Dendritic cell treated with granulocyte-macrophage colony-stimulating factor and Interleukin-4, amounts not matched to agents 40 ng/mL and 50 ng/mL, for 4 days (primary cell): ENCODE measurements around the gene FERD3L.
"Not testable (repeated sequence)": the region's sequence is repeated elsewhere in the genome, so short reads cannot be mapped to it uniquely, and the experiment has no call there.

Source experiments
- H3K27ac Mint-ChIP-seq: one replicate; pipeline ENCODE4 v1.8.0; 2022; ENCODE audit warnings: mild to moderate bottlenecking, mixed read lengths
- H3K27me3 Mint-ChIP-seq: one replicate; pipeline ENCODE4 v1.8.0; 2022; ENCODE audit warnings: mild to moderate bottlenecking, mixed read lengths
- H3K36me3 Mint-ChIP-seq: one replicate; pipeline ENCODE4 v1.8.0; 2022; ENCODE audit warnings: low read depth, mixed read lengths
- H3K4me1 Mint-ChIP-seq: one replicate; pipeline ENCODE4 v1.8.0; 2022; ENCODE audit warnings: low read depth, mixed read lengths
- H3K4me3 Mint-ChIP-seq: one replicate; pipeline ENCODE4 v1.8.0; 2022; ENCODE audit warnings: mild to moderate bottlenecking, moderate library complexity, mixed read lengths
- H3K9me3 Mint-ChIP-seq: one replicate; pipeline ENCODE4 v1.8.0; 2022; ENCODE audit warnings: mixed read lengths
- intact Hi-C: fragments of 100-400 bp; cut with micrococcal nuclease; formaldehyde crosslinking; loops from one replicate; pipeline ENCODE4 v1.15.0; 2022

FERD3L gene

DNA sequence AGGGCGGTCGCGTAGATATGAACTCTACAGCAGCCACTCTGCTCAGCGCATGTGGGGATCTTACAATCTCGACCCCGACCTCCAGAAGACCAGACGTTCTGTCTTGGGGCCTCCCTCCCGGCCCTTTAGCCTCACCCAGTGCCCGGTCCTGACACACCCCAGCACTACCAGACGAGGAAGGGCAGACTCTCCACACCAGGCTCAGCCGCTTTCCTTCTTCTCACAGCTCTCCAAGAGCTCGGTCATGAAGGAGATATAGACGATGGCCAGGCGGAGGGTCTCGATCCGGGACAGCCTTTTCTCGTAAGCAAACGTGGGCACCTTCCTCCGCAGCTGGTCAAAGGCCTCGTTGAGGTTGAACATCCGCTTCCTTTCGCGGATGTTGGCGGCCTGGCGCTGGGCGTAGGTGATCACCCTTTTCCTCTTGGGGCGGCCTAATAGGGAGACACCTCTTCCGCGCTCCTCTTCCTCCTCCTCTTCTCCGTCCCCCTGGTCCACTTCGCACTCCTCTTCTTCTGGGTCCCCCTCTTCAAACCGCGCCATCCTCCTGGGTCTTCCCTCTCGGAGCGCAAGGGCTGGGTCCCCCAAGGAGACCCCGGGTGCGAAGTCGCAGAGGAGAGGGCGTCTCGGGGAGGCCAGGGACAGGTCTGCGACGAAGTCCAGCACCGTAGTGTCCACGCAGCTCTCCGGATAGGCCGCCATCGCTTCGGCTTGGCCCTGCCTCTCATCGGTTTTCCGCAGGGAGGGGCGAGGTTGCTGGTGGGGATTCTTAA is at the start of gene FERD3L:
Gene FERD3L, minus strand, starts transcription at position 761 of the 773 bp plus-strand sequence. Its CDS starts 59 bp downstream, at position 702.
- no peaks in the 10 kb centered on the region for H3K4me1 Mint-ChIP-seq
- peaks cover 52% of the 10 kb centered on the region for H3K27me3 Mint-ChIP-seq
- no peaks in the 10 kb centered on the region for H3K36me3 Mint-ChIP-seq
- no peak within 1 kb of the TSS for H3K4me3 Mint-ChIP-seq
- H3K27ac Mint-ChIP-seq = no peak within 1 kb of the TSS
- H3K9me3 Mint-ChIP-seq = no peaks in the 10 kb centered on the region
- intact Hi-C loops = no loop called here

- H3K4me1 Mint-ChIP-seq, intact Hi-C loops, H3K4me3 Mint-ChIP-seq, H3K27ac Mint-ChIP-seq, H3K27me3 Mint-ChIP-seq, H3K36me3 Mint-ChIP-seq: not testable (repeated sequence)
- peaks cover 29% of the 10 kb centered on the region for H3K9me3 Mint-ChIP-seq
Measured at GRCh38 chr7:19194417-19194816, 49.2 kb upstream of the FERD3L start.

GRCh38 chr7:19181634-19182033 is 36.4 kb upstream of the FERD3L start:
- intact Hi-C loops = no loop called here

GRCh38 chr7:19178595-19178994 is 33.4 kb upstream of the FERD3L start:
- no peaks in the 10 kb centered on the region for H3K36me3 Mint-ChIP-seq
- intact Hi-C loops = no loop called here
- H3K27me3 Mint-ChIP-seq = no peaks in the 10 kb centered on the region
- H3K4me3 Mint-ChIP-seq = no peak overlapping the region
- peaks cover 18% of the 10 kb centered on the region for H3K9me3 Mint-ChIP-seq
- no peak overlapping the region for H3K27ac Mint-ChIP-seq
- H3K4me1 Mint-ChIP-seq = no peaks in the 10 kb centered on the region

More at GRCh38 chr7:19181634-19182033, 36.4 kb upstream of the FERD3L start:
- Mint-ChIP-seq H3K9me3 (peaks cover 48% of the 10 kb centered on the region), H3K4me3 (no peak overlapping the region), H3K4me1 (no peaks in the 10 kb centered on the region), H3K27ac (no peak overlapping the region), H3K36me3 (no peaks in the 10 kb centered on the region), H3K27me3 (no peaks in the 10 kb centered on the region)

DNA sequence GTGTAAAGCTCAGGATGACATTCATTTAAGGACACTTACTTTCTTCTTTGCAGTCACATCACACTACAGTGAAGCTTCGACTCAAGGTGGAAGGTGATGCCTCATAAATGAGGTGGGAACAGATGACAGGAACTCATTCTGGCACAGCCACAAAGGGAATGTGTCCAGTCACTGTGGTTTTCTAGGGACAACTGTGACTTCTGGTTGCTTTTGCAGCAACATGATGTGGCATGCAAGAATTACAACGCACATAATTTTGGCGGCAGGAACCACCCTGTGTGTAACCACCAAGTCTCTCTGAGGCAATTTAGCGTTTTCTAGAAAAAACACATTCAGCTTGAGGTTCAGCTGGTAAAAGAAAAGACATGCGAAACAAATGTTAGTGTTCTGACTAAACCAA is 32.0 kb upstream of the FERD3L start:
- Mint-ChIP-seq H3K27me3 (no peaks in the 10 kb centered on the region), H3K27ac (no peak overlapping the region), H3K9me3 (peaks cover 4% of the 10 kb centered on the region), H3K4me3 (no peak overlapping the region), H3K36me3 (no peaks in the 10 kb centered on the region), H3K4me1 (no peaks in the 10 kb centered on the region)
- intact Hi-C loops = no loop called here

GRCh38 chr7:19175241-19175640 is 30.0 kb upstream of the FERD3L start:
- Mint-ChIP-seq H3K36me3 (no peaks in the 10 kb centered on the region), H3K9me3 (no peaks in the 10 kb centered on the region), H3K27ac (no peak overlapping the region), H3K4me1 (no peaks in the 10 kb centered on the region), H3K4me3 (no peak overlapping the region), H3K27me3 (no peaks in the 10 kb centered on the region)
- intact Hi-C loops = no loop called here

DNA sequence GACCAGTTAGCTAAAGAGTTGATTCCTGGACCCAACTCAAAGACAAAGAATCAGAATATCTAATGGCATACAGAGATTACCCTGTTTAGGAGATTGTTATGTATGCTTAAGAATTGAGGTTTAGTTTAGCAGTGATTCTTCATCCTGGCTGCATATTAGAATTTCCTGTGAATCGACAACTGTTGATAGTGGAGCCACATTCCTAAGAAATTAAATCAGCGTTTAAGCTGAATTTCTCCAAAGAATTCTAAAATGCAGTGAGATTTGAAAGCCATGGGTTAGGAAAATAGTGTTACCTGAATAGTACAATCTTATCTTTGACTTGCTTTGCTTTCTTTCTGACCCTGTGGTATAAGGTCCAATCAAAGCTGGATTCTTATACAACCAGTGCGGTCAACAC is 16.4 kb upstream of the FERD3L start:
- no peaks in the 10 kb centered on the region for H3K27me3 Mint-ChIP-seq
- no peak overlapping the region for H3K4me3 Mint-ChIP-seq
- intact Hi-C loops = no loop called here
- no peak overlapping the region for H3K27ac Mint-ChIP-seq
- H3K36me3 Mint-ChIP-seq = no peaks in the 10 kb centered on the region
- H3K4me1 Mint-ChIP-seq = no peaks in the 10 kb centered on the region
- H3K9me3 Mint-ChIP-seq = no peaks in the 10 kb centered on the region

DNA sequence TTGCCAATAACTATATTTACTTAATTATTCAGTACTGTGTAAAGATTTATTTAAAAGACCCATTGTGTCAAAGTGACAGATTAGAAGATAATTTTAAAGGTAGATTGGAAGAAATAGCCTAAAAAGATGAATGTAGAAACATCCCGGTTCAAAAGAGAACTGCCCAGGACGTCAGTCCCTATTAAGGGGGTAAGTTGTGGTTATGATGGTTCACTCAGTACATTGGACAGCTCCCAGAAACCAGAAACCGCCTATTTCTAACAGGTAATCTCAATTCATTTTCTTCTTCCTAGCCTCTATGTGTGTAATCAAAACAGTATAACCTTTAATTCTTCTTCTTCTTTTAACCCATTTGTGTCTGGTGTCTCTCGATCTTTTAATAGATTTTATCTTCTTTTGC is 1.5 kb upstream of the FERD3L start:
- Mint-ChIP-seq H3K36me3 (no peaks in the 10 kb centered on the region), H3K9me3 (no peaks in the 10 kb centered on the region), H3K4me3 (no peak overlapping the region), H3K27me3 (peaks cover 49% of the 10 kb centered on the region), H3K27ac (no peak overlapping the region), H3K4me1 (no peaks in the 10 kb centered on the region)
- intact Hi-C loops = no loop called here

DNA sequence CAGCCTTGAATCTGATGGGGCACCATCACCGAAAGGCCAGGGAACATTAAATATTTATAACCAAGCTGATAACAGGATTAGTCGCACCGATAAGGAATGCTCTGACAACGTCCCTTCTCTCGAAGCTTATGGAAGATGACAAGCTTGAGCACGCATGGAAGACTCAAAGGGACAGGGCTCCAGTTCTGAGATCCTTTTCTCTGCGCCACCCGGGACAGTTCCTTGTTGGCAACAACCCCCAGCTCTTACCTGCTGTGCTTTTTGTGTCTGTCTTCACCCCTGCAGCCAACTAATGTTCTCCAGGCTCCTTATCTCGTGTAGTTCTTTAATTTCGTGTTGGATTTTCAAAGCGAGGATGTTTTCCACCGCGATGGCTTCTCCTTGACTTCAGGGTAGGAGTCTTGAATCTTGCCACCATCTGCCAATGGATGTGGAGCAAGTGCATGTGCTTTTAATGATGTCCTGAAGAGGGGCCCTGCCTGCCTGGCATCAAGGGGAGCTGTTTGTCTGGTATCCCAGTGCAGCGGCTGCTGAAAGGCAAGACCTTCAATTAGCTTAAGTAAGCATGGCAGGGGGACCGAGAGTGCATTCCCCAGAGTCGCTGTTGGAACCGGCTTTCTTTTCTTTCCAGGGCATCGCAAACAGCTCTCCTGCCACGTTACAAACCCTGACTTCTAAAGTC is 354 bp upstream of the FERD3L start:
- intact Hi-C loops = no loop called here
- no peaks in the 10 kb centered on the region for H3K9me3 Mint-ChIP-seq
- peaks cover 52% of the 10 kb centered on the region for H3K27me3 Mint-ChIP-seq
- no peak overlapping the region for H3K4me3 Mint-ChIP-seq
- H3K36me3 Mint-ChIP-seq = no peaks in the 10 kb centered on the region
- no peaks in the 10 kb centered on the region for H3K4me1 Mint-ChIP-seq
- no peak overlapping the region for H3K27ac Mint-ChIP-seq

GRCh38 chr7:19143881-19144574 is 1.2 kb downstream of the FERD3L start:
- Mint-ChIP-seq H3K4me3 (no peak overlapping the region), H3K27me3 (peaks cover 52% of the 10 kb centered on the region), H3K4me1 (no peaks in the 10 kb centered on the region), H3K36me3 (no peaks in the 10 kb centered on the region), H3K9me3 (no peaks in the 10 kb centered on the region), H3K27ac (no peak overlapping the region)
- intact Hi-C loops = no loop called here

DNA sequence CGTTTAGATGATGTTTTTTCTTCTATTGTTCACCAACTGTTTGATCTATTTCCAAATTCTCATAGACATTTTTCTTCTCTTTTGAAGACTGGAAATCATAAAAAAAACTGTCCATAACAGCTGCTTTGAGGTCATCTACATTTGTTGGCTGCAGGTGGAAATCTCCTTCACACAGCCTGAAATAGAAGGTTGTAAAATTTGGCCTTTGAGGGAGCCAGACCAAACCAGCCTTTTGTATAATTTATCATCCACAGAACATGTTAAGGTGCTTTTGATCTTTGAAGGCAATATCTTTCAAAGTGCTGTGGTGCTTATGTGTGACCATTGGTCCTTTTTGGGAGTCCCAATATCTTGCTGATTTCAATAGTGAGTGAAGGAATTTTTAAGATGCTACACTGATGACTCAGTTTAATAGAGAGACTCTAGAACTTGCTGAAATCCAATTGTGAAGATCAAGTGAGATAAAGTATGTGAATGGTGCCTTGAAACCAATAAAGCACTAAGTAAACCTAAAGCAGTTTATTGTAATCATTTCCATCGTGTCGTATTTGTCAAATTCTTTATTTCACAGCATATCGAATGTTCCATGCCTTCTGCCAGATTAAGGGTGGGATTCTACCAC is 5.4 kb downstream of the FERD3L start:
- Mint-ChIP-seq H3K4me3 (no peak overlapping the region), H3K36me3 (no peaks in the 10 kb centered on the region), H3K4me1 (no peaks in the 10 kb centered on the region), H3K9me3 (no peaks in the 10 kb centered on the region), H3K27ac (no peak overlapping the region), H3K27me3 (peaks cover 29% of the 10 kb centered on the region)
- intact Hi-C loops = no loop called here

GRCh38 chr7:19133886-19134285 is 11.3 kb downstream of the FERD3L start:
- peaks cover 3% of the 10 kb centered on the region for H3K27me3 Mint-ChIP-seq
- H3K36me3 Mint-ChIP-seq = no peaks in the 10 kb centered on the region
- H3K4me1 Mint-ChIP-seq = no peaks in the 10 kb centered on the region
- no peaks in the 10 kb centered on the region for H3K9me3 Mint-ChIP-seq
- H3K27ac Mint-ChIP-seq = no peak overlapping the region
- intact Hi-C loops = no loop called here
- H3K4me3 Mint-ChIP-seq = no peak overlapping the region

DNA sequence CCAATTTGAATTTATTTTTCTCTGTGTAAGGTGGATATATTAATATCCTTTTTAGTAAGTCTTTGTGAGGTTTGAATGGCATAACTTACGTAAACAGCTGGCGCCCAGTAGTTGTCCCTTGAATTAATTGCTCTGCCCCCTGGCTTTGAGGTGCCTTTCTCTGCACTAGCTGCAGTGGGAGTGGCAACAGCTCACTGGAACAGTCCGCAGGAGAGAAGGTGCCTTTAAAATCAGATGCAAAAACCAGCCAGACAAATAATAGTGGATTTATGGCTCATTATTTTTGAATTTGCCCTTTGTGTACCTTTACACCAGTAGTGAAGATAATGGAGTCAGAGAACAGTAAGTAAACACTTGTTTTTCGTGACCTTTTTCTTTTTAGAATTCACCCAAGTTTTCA is 11.8 kb downstream of the FERD3L start:
- intact Hi-C loops = no loop called here
- H3K9me3 Mint-ChIP-seq = no peaks in the 10 kb centered on the region
- peaks cover 3% of the 10 kb centered on the region for H3K27me3 Mint-ChIP-seq
- H3K36me3 Mint-ChIP-seq = no peaks in the 10 kb centered on the region
- no peak overlapping the region for H3K4me3 Mint-ChIP-seq
- H3K27ac Mint-ChIP-seq = no peak overlapping the region
- no peaks in the 10 kb centered on the region for H3K4me1 Mint-ChIP-seq

GRCh38 chr7:19128856-19129255 is 16.4 kb downstream of the FERD3L start:
- no peaks in the 10 kb centered on the region for H3K4me1 Mint-ChIP-seq
- no peaks in the 10 kb centered on the region for H3K9me3 Mint-ChIP-seq
- no peak overlapping the region for H3K27ac Mint-ChIP-seq
- H3K36me3 Mint-ChIP-seq = no peaks in the 10 kb centered on the region
- intact Hi-C loops = loop anchor here (5.0 kb wide), 1 partner anchor 697 kb away; no protein-coding TSS in a partner anchor
- no peak overlapping the region for H3K4me3 Mint-ChIP-seq
- H3K27me3 Mint-ChIP-seq = peaks cover 7% of the 10 kb centered on the region
